ENCODE results near the gene NFIB. TPM values are rescaled to one million over a fixed set of nuclear protein-coding genes. Genes with fewer than 3 reads are reported as not detected.

NFIB gene
- total RNA-seq, 2 donors from 2014 or later, result 5.3 to 14.1 TPM

- no peaks in the 10 kb centered on the region for H3K9me3 Mint-ChIP-seq
- peaks cover 55% of the 10 kb centered on the region for H3K27me3 Mint-ChIP-seq (ENCODE audit: insufficient read depth)
- H3K27ac Mint-ChIP-seq, result no peak overlapping the region
- TF ChIP-seq CTCF (conservative IDR thresholded peaks at IDR 0.05), result no peak
- WGBS, 2 experiments (ENCODE audit: insufficient coverage in 1 of 2, insufficient read length in 1 of 2), result no CpG with 5 or more reads among the region's 2 CpGs
- H3K4me1 Mint-ChIP-seq, result peaks cover 18% of the 10 kb centered on the region
- Histone ChIP-seq H3K9me3 (ENCODE audit: control insufficient read depth, low read length) (no peaks in the 10 kb centered on the region), H3K27me3 (ENCODE audit: control insufficient read depth, insufficient read depth, low read length, poor library complexity, severe bottlenecking) (peaks cover 25% of the 10 kb centered on the region), H3K9ac (ENCODE audit: extremely low read depth, low read length, poor library complexity, severe bottlenecking) (no peak overlapping the region), H3K36me3 (ENCODE audit: control insufficient read depth, insufficient read depth, low read length) (peaks cover 4% of the 10 kb centered on the region), H3K4me3 (ENCODE audit: low read length) (peak overlapping the region; percentile 85), H3K27ac (ENCODE audit: low read depth, low read length) (no peak overlapping the region), H3K4me1 (ENCODE audit: control insufficient read depth, insufficient read depth, low read length) (peaks cover 12% of the 10 kb centered on the region)
- H3K36me3 Mint-ChIP-seq (ENCODE audit: low read depth), result no peaks in the 10 kb centered on the region
- H3K4me3 Mint-ChIP-seq, result no peak overlapping the region
- DNase-seq, result no peak
Measured at GRCh38 chr9:14311171-14311949, 2.6 kb downstream of the NFIB start.

- no peak overlapping the region for H3K4me3 ChIP-seq (ENCODE audit: low read length)
- peaks cover 12% of the 10 kb centered on the region for H3K4me1 ChIP-seq (ENCODE audit: control insufficient read depth, insufficient read depth, low read length)
- no peak overlapping the region for H3K27ac Mint-ChIP-seq
- no peaks in the 10 kb centered on the region for H3K9me3 Mint-ChIP-seq
- H3K27me3 ChIP-seq (ENCODE audit: control insufficient read depth, insufficient read depth, low read length, poor library complexity, severe bottlenecking), result peaks cover 19% of the 10 kb centered on the region
- H3K27me3 Mint-ChIP-seq (ENCODE audit: insufficient read depth), result peaks cover 49% of the 10 kb centered on the region
- no peaks in the 10 kb centered on the region for H3K36me3 Mint-ChIP-seq (ENCODE audit: low read depth)
- H3K4me1 Mint-ChIP-seq, result peaks cover 16% of the 10 kb centered on the region
- DNase-seq, result no peak
- no peak overlapping the region for H3K27ac ChIP-seq (ENCODE audit: low read depth, low read length)
- 95% methylated on average over 2 of the region's 2 CpGs for WGBS, 2 experiments (ENCODE audit: insufficient coverage in 1 of 2, insufficient read length in 1 of 2)
- no peaks in the 10 kb centered on the region for H3K9me3 ChIP-seq (ENCODE audit: control insufficient read depth, low read length)
- no peak overlapping the region for H3K9ac ChIP-seq (ENCODE audit: extremely low read depth, low read length, poor library complexity, severe bottlenecking)
- H3K4me3 Mint-ChIP-seq, result no peak overlapping the region
- H3K36me3 ChIP-seq (ENCODE audit: control insufficient read depth, insufficient read depth, low read length), result peaks cover 4% of the 10 kb centered on the region
- no peak for TF ChIP-seq CTCF (conservative IDR thresholded peaks at IDR 0.05)
Measured at GRCh38 chr9:14310311-14310710, 3.6 kb downstream of the NFIB start.

- H3K27ac ChIP-seq (ENCODE audit: low read depth, low read length), result no peak overlapping the region
- H3K9ac ChIP-seq (ENCODE audit: extremely low read depth, low read length, poor library complexity, severe bottlenecking), result no peak overlapping the region
- H3K4me1 ChIP-seq (ENCODE audit: control insufficient read depth, insufficient read depth, low read length), result peaks cover 12% of the 10 kb centered on the region
- TF ChIP-seq CTCF (conservative IDR thresholded peaks at IDR 0.05), result no peak
- H3K9me3 ChIP-seq (ENCODE audit: control insufficient read depth, low read length), result no peaks in the 10 kb centered on the region
- 78 to 80% methylated on average over 1 to 2 of the region's 2 CpGs for WGBS, 2 experiments (ENCODE audit: insufficient coverage in 1 of 2, insufficient read length in 1 of 2)
- peaks cover 49% of the 10 kb centered on the region for H3K27me3 Mint-ChIP-seq (ENCODE audit: insufficient read depth)
- H3K4me3 Mint-ChIP-seq, result no peak overlapping the region
- H3K36me3 ChIP-seq (ENCODE audit: control insufficient read depth, insufficient read depth, low read length), result peaks cover 4% of the 10 kb centered on the region
- H3K27ac Mint-ChIP-seq, result no peak overlapping the region
- no peaks in the 10 kb centered on the region for H3K36me3 Mint-ChIP-seq (ENCODE audit: low read depth)
- H3K4me1 Mint-ChIP-seq, result peaks cover 16% of the 10 kb centered on the region
- no peaks in the 10 kb centered on the region for H3K9me3 Mint-ChIP-seq
- no peak for DNase-seq
- H3K27me3 ChIP-seq (ENCODE audit: control insufficient read depth, insufficient read depth, low read length, poor library complexity, severe bottlenecking), result peaks cover 19% of the 10 kb centered on the region
- no peak overlapping the region for H3K4me3 ChIP-seq (ENCODE audit: low read length)
Measured at GRCh38 chr9:14309403-14309802, 4.5 kb downstream of the NFIB start.

All from endodermal cell (in vitro differentiated cells).